Left kidney (tissue), 8 donors: ENCODE results near the gene VCAN. TPM values are rescaled to one million over a fixed set of nuclear protein-coding genes. Genes with fewer than 3 reads are reported as not detected.
A peak's percentile ranks its signal among the peaks of the same experiment; 100 is the strongest.
"Not testable (repeated sequence)": the region's sequence is repeated elsewhere in the genome, so short reads cannot be mapped to it uniquely, and the experiment has no call there.

ENCODE experiments used
- DNase-seq: peaks from one replicate; pipeline ENCODE4 v3.0.0-alpha.2; 2013
- long read RNA-seq, 8 donors: transcript quantifications; one replicate each; lab custom pipeline, GENCODE V29; 2026
- polyA plus RNA-seq: library from polyadenylated mRNA; unstranded; fragments of 120-200 nt; gene quantifications from one replicate; pipeline ENCODE4 v1.2.1, GENCODE V29; 2013; ENCODE audit not compliant: insufficient read length

VCAN gene
- polyA plus RNA-seq, result 398 TPM
- long read RNA-seq, donor 1, full-length matches to known transcripts, result 101 of 252 reads
- long read RNA-seq, donor 1, partial matches to known transcripts, result 151 of 252 reads
- long read RNA-seq, donor 1, other reads (novel, unspliced or antisense), result 0 of 252 reads
- long read RNA-seq, donor 2, full-length matches to known transcripts, result 84 of 156 reads
- long read RNA-seq, donor 2, partial matches to known transcripts, result 72 of 156 reads
- long read RNA-seq, donor 2, other reads (novel, unspliced or antisense), result 0 of 156 reads
- long read RNA-seq, donor 3, full-length matches to known transcripts, result 84 of 184 reads
- long read RNA-seq, donor 3, partial matches to known transcripts, result 100 of 184 reads
- long read RNA-seq, donor 3, other reads (novel, unspliced or antisense), result 0 of 184 reads
- long read RNA-seq, donor 4, partial matches to known transcripts, result 0 of 3 reads
- long read RNA-seq, donor 4, other reads (novel, unspliced or antisense), result 0 of 3 reads
- long read RNA-seq, donor 5, full-length matches to known transcripts, result 36 of 50 reads
- long read RNA-seq, donor 5, partial matches to known transcripts, result 14 of 50 reads
- long read RNA-seq, donor 5, other reads (novel, unspliced or antisense), result 0 of 50 reads
- long read RNA-seq, donor 6, full-length matches to known transcripts, result 75 of 121 reads
- long read RNA-seq, donor 6, partial matches to known transcripts, result 46 of 121 reads
- long read RNA-seq, donor 6, other reads (novel, unspliced or antisense), result 0 of 121 reads
- long read RNA-seq, donor 7, full-length matches to known transcripts, result 95 of 217 reads
- long read RNA-seq, donor 7, partial matches to known transcripts, result 122 of 217 reads
- long read RNA-seq, donor 7, other reads (novel, unspliced or antisense), result 0 of 217 reads
- long read RNA-seq, donor 8, full-length matches to known transcripts, result 31 of 57 reads
- long read RNA-seq, donor 8, partial matches to known transcripts, result 26 of 57 reads
- long read RNA-seq, donor 8, other reads (novel, unspliced or antisense), result 0 of 57 reads

DNA sequence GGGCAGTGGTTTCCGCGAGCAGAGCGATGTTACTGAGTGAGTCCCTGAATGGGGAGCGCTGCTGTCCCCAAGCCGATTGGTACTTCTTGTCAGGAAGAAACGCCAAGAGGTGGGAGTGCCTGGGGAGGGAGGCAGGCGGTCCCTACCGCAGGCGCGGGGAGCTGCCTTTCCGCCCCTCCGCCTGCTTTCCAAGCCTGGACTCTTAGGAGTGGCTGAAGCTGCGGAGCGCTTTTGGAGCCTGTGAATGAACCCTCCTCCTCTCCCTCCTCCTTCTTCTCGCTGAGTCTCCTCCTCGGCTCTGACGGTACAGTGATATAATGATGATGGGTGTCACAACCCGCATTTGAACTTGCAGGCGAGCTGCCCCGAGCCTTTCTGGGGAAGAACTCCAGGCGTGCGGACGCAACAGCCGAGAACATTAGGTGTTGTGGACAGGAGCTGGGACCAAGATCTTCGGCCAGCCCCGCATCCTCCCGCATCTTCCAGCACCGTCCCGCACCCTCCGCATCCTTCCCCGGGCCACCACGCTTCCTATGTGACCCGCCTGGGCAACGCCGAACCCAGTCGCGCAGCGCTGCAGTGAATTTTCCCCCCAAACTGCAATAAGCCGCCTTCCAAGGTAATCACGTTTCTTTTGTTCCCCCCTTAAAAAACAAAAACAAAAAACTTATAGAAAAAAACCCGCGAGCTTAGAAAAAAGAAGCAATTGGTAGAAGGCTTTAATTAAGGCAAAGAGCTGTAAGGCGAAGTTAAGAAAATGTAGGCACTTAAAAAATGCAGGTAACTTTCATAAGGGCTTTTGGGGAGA is at the start of gene VCAN:
Gene VCAN (plus strand): TSS at position 340 of the 808 bp plus-strand sequence. CDS start 11,775 bp downstream, outside the sequence.
- peak; percentile 82 for DNase-seq

DNA sequence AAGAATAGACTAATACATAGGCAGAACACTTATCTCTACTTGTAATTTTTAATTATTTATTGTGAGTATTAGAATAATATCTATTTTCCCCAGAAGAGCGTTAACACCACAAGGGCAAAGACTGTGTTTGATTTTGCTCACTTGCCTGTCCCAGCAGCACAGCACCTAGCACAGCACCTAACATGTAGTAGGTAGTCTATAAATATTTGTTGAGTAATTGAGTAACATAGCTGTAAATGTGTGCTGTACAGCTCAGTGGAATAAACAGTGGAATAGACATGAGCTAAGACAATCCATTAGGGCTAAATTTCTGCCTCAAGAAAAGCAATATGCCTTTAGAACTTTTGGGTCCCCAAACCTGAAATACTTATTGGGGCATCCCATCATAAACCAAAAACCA is 49.3 kb upstream of the VCAN start:
- DNase-seq, result no peak

DNA sequence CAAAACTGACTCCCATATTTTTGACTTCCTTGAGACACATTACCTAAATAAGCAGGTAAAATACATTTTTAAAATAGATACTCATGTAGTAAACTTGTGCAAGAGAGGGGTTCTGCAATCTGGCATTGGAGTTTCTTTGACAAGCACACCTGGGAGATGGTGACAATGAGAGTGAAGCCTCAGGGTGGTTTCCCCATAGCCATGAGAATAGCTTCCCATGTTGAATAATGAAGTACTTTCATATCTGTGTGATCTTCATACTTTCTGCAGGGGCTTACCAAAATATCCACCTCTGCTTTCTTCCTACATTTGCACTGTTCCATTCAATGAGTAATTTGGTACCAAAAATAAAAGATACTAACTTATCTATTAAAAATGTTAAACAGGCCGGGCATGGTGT is 44.7 kb upstream of the VCAN start:
- DNase-seq, result no peak

DNA sequence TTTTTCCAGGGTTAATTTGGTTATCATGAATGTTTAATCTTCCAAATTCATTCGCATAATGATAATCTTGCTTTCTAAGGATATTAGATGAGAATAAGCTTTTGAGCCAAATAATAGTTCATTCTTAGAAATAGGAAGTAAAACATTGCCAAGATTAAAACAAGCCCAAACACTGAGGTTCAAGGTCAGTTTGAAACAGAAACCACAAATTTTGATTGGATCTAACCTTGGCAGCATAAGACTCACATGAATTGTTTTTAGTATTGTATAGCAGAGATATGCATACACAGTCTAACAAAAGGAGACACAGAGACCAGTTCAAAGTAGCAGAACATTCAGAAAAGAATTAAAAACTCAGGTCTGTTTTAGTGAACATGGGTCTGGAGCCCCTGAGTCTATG is 43.4 kb upstream of the VCAN start:
- no peak for DNase-seq

DNA sequence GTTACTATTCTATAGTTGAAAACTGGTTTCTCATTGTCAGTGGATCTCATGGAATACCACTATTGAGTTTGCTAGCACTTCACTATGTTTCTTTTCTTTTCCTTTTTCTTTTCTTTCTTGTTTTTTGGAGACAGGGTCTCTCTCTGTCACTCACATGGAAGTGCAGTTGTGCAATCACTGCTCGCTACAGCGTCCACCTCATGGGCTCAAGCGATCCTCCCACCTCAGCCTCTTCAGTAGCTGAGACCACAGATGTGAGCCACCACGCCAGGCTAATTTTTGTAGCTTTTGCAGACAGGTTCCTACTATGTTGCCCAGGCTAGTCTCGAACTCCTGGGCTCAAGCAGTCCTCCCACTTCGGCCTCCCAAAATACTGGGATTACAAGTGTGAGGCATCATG is 42.7 kb upstream of the VCAN start:
- DNase-seq, result no peak

DNA sequence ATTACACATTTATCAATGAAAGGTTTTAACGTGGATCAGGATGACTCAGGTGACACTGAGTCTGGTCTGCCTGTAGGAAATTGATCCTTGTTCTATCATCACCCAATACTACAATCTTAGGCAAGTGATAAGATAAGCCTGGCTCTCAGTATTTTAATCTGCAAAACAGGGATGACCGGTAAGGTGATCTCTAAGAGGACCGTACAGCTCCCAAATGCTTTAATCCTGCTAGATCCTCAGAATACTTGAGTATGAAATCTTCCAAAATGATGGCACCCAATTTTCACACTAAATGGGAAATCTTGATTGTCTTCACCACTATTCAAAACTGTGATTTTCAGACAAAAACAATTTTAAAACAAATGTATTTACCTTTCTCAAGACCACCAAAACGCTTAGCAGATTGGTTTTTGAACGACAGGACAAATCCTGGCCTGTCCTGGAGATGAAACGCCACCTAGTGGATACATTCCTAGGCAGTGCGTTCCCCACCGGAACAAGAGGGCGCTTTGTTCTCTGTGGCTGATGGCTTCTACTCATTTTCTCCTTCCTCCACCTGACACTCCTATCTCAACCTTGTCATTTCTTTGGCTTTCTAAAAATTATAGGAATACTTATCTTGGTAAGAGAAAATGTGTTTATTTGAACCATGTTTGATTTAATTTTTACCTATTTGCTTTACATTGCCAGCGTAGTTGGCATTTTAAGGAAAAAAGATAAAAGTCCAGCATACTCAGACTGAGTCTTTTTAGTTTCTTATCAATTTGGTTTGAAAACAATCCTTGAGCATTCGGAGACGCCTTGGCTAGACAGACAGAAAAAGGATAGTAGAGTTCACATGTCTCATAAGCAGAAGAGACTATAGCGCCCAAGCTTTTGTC is 41.2 kb upstream of the VCAN start:
- peak; percentile 67 for DNase-seq

DNA sequence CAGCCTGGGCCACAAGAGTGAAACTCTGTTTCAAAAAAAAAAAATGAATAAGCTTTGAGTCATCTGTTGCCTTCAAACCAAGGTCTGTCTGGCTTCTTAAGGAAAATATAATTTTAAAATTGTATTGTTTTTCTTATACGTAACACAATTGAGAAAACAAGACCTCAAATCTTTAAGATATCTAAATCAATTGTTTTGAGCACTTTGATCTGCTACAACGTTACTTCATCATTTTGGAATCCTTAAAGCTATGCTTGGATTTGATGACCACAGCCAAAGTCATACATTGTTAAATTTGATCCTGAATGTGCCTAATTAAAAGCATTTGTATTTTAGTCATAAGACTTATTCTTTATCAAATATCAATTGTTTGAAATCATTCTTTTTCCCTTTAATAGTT is 37.7 kb upstream of the VCAN start:
- DNase-seq, result no peak

DNA sequence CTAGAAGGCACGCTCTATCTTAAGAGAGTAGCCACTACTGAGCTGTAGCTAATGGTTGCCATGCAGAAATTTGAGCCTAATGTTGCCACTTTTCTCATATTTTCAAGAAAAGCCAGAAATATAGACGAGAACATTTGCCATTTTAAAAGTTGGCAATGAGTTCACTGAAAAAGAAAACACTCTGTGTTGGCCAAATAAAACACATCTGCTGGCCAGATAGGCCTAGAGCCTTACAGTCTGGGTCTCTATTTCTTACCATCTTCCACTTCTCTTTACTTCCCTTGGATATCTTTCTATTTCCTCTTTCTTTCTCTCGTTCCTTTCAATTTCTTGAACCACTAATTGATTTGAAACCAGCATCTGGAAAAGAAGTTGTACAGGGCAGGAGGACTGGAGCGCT is 36.6 kb upstream of the VCAN start:
- no peak for DNase-seq

DNA sequence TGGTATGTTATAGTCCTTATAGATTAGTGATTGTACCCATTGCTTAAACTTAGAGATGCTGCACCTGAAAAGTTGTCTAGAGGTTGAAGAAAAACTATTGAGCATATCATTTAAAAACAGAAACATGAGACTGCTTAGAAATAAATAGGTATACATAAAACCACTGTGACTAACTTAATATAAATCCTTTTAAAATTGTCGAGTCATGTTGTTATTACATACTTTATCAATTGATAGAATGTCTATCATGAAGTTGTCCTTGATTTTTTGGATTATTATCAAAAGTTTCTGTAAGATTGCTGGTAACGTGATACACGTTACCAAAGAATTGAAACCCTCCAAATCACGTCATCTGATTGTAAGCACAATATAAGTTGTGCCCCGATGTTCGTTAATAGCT is 35.3 kb upstream of the VCAN start:
- DNase-seq, result no peak

DNA sequence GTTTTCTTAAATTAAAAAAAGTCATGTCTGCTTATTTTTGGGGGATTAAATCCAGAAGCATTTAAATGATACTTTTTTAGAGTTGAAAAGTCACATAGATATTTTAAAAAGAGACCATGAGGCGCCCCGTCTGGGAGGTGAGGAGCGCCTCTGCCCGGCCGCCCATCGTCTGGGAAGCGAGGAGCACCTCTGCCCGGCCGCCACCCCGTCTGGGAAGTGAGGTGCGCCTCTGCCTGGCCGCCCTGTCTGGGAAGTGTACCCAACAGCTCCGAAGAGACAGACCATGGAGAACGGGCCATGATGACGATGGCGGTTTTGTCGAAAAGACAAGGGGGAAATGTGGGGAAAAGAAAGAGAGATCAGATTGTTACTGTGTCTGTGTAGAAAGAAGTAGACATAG is 33.8 kb upstream of the VCAN start:
- not testable (repeated sequence) for DNase-seq

DNA sequence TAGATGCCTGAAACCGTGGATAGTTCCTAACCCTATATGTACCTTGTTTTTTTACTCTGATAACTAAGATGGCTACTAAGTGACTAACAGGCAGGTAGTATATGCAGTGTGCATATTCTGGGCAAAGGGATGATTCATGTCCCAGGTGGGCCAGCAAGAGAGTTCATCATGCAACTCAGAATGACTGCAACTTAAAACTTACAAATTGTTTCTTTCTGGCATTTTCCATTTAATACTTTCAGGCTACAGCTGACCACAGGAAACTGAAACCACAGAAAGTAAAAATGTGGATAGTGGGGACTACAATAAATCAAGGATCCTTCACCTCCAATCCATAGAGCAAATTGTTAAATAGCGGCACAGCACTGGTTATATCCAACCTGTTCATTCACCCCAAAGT is 30.7 kb upstream of the VCAN start:
- DNase-seq, result no peak

DNA sequence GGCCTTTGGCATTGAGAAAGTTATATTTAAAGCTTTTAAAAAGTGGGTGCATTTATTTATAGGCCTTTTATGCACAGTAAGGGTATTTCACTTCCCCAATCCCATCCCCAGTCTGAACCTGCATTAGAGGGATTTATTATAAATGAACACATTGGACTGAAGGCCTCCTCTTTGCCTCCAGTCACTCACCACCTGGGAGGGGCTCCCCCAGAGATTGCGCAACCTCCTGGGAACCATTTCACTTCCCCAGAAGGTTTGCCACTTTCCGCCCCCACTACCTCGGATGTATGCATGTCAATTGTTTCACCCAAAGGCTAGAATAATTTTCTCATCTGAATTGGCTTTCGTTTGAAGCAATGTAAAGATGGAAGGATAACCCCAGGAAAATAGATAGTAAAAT is 29.8 kb upstream of the VCAN start:
- no peak for DNase-seq

DNA sequence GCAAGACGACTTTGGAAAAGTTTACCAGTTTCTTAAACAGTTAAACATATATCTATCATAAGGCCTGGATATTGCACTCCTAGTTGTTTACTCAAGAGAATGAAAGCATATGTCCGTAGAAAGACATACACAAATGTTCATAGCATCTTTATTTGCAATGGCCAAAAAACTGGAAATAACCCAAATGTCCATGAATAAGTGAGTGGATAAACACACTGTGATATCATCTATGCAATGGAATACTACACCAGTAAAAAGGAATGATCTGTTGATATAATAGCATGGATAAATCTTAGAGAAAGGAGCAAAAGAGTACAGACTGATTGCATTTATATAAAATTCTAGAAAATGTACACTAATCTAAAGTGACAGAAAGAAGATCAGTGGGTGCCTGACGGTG is 28.0 kb upstream of the VCAN start:
- no peak for DNase-seq

DNA sequence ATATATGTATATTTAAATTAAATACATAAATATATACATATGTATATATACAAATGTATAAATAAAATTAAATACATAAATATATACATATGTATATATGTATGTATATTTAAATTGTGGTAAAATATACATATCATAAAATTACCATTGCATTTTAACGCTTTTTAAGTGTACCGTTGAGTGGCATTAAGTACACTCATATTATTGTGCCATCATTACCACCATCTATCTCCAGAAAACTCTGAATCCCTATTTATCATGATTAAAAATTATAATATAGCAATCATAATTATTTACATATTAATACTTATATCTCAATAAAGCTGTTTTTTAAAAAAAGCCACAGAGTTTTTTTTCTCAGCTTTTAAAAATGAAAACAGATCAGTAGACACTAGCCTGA is 27.1 kb upstream of the VCAN start:
- DNase-seq, result no peak

DNA sequence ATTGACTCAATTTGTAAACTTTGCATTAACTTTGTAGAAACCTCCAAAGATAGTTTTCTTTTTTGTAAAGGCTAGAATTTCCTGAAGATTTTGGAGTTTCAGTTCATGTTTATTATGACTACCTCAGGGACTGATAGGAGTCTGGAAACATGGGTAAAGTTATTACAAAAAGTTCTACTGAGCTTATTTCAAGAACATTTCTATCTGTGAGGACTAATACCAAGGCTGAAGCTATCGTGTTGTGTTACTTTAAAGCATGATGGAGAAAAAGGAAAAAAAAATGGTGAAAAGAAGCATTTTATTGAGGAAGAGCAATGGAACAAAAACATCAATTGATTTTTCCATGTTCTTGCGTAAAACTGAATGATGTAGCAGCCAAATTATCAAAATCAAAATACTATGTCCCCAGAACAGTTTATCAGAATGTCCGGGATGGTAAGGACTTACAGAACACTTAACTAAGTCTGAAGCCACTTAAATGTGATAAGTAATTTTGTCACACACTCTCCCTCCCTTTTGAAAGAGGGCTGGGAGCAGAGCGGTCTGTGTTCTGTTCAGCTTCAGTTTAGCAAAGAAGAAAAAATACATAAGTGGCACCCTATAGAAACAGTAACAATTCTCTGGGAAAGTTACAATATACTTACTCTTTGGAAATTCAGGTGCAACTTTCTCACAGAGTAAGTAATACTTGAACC is 25.1 kb upstream of the VCAN start:
- DNase-seq, result no peak

DNA sequence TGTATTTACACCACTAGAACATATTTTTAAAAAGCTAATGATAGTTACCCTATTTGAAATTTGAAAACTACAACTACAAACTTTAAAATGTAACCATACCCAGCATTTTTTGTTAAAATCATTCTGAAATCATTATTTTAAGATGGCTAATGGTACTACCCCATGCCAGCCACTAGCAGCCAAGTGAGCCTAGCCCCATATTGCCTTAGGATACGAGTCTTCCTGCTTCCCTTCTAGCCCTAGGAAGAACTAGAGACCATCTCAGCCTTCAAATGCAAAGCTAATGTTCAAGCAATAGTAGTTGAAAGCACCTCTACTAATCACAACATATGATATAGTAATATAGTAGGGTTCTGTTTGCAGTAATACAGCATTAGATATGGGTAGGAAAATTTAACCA is 24.0 kb upstream of the VCAN start:
- DNase-seq, result no peak

DNA sequence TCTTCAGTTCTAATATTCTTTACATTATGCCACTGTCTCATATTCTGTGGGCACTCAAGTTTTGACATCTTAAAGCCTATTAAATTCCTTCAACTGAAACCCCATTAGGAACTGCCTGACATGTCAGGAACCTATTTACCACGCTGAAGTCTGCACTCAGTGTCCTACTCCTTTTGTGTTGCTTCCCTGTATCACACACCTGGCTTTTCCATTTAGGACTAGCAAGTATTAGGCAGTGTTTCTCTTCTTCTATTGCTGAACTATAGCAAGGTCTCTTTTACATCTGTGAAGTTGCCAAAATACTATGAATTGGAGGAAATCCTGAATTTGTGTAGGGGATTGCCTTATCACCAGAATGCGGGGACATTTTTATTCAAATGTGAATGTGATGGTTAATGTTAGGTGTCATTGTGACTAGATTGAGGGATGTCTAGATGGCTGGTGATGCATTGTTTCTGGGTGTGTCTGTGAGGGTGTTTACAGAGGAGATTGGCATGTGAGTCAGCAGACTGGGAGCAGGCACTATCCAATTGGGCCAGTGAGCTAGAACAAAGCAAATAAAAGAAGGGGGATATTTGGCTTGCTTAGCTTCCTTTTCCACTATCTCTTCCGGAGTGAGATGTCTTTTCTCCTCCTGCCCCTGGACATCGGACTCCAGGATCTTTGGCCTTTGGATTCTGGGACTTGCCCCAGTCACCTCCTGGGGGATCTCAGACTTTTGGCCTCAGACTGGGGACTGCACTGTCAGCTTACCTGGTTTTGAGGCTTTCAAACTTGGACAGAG is 21.2 kb upstream of the VCAN start:
- DNase-seq, result no peak

DNA sequence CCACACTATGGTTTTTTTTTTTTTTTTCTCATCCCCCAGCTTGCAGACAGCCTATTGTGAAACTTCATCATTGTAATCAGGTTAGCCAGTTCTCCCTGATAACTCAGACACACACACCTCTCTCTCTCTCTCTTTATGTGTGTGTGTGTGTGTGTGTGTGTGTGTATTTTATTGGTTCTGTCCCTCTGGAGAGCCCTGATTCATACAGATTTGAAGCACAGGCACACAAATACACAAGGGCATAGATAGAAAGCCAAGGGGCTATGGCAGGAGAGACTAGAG is 20.6 kb upstream of the VCAN start:
- no peak for DNase-seq

DNA sequence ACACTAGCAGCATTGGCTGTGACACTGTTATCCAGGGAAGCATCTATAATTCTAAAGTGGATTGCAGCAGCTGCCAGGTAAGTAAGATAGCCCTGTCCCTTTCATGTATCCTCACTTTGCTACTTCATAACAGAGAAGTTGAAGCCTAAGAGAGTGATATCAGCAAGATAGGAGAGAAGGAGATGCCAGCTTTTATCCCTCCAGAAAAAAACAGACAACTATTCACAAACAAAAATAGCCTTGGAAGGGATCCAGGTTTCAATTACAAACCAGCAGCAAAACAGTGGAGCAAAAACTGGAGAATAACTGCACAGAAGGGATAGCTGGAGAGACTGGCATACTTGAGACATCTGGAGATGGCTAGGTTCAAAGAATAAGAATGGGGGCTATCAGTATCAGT is 19.6 kb upstream of the VCAN start:
- no peak for DNase-seq

DNA sequence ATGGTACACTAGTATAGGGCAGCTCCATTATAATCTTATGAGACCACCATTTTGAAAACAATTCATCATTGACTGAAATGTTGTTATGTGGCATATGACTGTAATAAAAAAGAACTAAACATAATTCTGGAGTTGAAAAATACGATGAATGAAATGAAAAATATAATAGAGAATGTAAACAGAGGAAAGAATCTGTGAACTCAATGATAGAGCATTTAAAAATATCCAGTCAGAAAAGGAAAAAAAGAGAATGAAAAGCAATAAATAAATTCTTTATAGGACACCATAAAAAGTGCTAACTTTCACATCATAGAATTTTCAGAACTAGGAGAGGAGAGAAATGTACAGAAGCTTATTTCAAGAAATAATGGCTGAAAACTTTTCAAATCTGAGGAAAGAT is 17.6 kb upstream of the VCAN start:
- no peak for DNase-seq
